ENCODE results near the gene L3MBTL1. TPM values are rescaled to one million over a fixed set of nuclear protein-coding genes. Genes with fewer than 3 reads are reported as not detected.
A peak's percentile ranks its signal among the peaks of the same experiment; 100 is the strongest.

The L3MBTL1 gene
- polyA plus RNA-seq, 10 donors, result 3.8 to 12.2 (median 6.3) TPM

DNA sequence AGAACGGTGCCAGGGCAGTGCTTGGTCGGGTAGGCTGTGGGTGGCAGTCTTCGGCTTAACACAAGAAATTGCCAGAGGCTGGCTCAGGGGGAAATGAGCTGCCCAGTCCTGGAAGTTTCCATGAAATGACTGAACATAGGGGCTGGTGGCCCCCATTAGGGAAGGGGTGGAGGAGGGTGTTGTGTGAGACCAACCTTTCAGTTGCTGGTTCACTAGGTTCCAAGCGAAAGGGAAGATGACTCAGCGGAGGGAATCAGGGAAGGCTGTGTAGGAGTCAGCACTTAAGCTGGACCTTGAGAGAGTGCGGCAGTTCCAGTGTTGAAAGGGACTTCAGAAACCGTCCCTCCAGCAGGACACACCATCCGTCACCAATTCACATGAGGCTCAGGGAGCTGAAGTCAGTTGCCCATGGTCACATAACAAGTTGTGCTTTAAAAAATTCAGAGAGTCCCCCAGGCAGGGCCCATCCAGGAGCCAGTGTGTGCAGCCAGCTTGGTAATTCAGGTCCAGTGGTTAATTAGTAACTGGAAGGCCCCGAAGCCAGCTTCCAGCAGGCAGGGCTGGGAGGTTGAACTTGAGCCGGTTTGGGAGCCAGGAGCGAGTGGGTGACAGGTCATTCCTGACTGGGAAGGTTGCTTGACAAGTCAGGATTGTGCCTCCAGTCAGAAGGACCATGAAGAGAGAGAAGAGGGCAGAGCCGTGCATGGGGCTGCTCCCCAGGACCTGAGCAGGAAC, 51.1 kb downstream of the L3MBTL1 start, which contains the start of gene SGK2:
SGK2 (plus strand) TSS at position 616 of the 735 bp plus-strand sequence. CDS start 7,469 bp downstream, outside the sequence.
- no peak for DNase-seq

DNA sequence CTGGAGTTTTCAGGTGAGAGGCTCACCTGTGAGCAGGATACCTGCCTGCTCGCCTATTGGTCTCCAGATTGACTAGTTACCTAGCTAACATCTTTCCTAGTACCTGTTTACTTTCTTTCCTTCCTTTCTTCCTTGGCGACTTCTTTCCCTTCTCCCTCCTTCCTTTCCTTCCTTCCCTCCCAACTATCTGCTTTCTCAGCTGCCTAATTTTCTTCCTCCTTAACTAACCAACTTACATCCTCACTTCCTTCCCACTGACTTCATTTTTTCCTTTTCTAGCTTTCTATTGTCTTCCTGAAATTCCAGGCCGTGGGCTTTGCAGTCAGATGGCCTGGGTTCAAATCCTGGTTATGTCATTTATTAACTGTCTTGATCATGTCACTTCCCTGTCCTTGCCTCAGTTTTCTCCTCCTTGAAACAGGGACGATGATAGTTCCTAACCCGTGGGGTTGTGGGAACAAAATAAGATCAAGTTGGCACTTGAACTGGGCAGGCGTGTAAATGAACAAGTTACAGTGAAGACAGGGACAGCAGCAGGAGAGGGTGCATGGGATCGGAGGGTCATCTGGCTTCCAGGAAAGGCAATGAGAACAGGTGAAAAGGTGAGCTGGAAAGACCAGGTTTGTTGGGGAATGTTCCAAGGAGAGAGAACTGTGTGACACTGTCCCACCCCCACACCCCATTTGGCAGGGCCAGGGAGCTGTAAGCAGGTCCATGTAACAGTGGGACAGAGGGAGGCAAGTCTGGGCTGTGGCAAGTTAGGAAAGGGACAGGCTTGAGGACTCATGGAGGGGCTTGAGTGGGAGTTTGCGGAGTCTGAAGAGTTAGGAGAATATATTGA, 51.9 kb downstream of the L3MBTL1 start:
- no peak for DNase-seq

DNA sequence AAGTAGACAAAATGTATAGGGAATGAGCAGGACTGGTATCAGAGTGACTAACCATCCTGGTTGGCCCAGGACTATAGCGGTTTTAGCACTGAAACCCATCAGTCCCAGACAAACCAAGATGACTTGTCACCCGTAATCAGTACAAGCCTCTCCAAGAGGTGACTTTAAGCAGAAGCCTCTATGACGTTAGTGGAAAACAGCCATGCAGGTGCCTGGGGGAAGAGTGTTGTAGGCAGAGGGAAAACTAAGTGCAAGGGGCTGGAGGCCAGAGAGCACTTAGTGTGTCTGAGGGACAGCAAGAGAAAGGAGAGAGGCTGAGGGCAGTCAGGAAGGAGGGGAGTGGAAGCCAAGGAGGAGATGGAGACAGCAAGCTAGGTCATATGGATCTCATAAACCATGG, 53.5 kb downstream of the L3MBTL1 start:
- no peak for DNase-seq

DNA sequence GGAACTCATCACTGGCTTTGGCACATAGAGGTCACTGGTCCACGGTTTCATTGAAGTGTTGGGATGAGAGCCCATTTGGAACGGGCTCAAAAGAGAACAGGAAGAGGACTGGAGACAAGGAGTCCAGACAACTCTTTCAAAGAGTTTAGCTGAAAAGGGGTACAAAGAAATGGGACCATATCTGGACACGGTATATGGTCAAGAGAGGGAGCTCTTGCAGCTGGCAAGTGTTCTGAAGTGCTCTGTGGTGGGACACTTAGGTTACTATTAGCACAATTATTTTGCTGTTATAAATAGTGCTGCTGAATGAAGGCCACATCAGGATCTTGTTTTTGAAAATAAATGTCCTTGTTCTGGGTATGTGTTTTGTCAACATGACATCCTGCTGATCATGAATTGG, 55.9 kb downstream of the L3MBTL1 start:
- DNase-seq, result no peak

DNA sequence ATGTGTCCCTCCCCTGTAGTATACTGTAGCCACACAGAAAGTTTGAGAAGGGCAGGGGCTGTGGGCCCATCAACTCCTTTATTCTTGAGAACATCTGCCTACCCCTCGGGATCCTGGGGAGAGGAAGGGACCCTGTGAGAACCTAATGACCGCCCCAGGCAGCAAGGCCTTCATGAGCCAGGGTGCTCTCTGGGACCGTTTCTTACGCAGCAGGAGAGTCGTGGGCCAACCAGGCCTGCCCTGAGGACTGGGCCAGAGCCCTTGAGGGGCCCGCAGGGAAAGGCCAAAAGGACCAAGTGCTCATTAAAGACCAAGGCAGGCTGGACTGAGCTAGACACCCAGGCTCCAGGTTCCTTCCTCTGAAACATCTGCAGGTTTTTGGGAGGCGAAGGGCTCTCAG, 56.5 kb downstream of the L3MBTL1 start:
- DNase-seq, result no peak

DNA sequence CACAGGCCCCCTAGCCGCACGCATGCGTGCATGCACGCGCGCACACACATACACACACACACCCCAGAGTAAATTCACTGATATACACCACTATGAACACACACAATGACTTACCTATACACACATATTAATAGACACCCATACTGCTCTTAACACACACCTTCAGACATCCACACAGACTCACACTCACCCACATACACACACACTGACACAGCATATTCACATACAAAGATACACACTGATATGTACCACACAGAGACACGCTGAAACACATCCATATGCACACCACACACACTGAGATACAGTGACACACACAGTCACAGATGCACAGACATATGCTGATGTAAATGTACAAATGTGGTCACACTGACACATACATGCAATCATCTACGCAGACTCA, 57.0 kb downstream of the L3MBTL1 start:
- no peak for DNase-seq

DNA sequence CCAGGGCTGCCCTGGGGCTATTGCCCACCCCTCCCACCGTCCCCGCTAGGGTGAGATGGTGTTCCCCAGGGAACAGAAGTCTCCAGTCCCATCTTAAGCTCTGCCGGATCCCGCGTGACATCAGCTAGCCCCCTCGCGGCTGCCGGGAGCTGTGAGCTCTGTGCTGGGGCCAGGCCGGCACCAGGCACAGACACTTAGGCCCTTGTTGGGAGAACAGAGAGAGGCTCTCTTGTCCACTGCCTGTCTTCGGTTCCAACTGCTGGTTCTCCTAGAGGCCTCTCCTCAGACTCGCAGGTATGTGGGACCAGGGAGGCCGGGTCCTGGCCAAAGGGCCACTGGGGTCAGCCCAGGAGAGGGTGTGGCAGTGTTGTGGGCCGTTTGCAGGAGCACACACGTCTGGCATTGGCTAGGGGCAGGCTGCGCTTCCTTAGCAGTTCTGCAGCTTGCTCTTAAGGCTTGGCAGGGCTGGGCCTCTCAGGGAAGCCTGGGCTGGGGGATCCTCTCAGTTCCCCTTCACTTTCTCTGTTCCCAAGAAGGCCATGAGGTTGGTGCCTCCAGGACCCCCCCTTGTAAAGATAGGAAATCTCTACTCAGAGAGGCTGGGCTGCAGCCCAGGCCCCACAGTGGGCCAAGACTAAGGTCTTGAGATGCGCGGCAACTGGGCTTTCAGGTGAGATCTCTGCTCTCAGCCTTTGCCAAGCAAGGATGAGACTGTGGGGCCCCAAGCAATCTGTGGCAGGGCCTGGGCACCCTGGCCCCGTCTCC, 57.7 kb downstream of the L3MBTL1 start:
- DNase-seq, result no peak

DNA sequence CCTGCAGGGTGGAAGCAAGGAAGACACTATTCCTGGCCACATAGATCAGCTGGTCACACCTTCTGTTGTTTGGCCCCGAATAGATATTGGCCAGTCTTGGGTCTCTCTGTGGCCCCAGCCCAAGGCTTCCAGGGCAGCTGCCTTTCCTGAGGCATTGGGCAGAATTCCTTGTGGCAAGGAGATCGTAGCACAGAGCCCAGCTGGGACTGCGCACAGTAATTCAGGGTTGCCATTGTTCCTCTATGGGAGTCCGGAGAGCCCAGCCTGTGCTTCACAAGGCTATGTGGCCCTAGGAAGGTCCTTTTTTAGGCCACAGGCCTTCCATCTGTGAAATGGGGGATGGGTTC, 58.2 kb downstream of the L3MBTL1 start:
- no peak for DNase-seq

DNA sequence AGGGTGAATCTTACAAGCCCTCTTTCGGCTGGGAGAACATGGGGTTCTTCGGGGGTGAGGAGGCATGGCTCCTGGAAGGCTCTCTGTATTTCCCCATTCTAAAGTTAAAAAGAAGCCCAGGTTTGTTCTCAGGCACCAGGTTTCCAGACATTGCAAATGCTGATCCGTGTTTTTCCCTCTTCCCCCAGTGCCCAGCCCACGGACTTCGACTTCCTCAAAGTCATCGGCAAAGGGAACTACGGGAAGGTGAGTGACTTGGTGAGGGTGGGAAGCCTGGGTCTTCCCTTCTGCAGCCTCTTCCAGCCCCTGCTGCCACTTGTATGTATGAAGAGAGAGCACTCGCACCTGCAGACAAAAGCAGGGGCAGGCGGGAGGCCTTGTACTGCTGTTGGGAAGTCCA, 60.0 kb downstream of the L3MBTL1 start:
- no peak for DNase-seq

DNA sequence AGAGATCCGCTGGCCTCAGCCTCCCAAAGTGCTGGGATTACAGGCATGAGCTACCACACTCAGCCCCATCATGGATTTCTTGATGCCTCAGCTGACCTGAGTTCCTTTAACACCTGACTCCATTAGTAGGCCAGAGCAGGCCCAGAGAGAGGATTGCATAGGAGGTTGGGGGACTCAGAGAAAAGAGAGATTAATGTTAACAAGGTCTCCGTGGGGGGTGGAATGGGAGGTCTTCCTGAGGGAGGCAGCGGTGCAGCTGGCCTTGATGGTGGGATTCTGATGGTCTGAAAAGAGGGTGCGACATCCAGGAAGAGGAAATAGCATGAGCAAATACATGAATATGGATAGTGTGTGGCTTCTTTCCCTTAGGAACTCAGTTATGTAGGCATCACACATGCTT, 61.2 kb downstream of the L3MBTL1 start:
- no peak for DNase-seq

DNA sequence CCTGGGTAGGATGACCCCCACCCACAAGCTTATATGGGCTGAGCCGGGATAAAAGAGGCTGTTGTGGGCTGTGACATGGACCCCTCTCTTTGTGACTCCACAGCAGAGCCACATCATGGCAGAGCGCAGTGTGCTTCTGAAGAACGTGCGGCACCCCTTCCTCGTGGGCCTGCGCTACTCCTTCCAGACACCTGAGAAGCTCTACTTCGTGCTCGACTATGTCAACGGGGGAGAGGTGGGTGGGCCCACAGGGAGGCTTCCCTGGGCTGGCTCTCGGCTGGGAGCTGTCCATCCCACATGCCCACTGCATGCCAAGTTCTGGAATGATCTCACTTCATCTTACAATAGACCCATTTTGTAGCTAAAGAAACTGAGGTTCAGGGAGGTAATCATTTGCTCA, 61.8 kb downstream of the L3MBTL1 start:
- no peak for DNase-seq

DNA sequence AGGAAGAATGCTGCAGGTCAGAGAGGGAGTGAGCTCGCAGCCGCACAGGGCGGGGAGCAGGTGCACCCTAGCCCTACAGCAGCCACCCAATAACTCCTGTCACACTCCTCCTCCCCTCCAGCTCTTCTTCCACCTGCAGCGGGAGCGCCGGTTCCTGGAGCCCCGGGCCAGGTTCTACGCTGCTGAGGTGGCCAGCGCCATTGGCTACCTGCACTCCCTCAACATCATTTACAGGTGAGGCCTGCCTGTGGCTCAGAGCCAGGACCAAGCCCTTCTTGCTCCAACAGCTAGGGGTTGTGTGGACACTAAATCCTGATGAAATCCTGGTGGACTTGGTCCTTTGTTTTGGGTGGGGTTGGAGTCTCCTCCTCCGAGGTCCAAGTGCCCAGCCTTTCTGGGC, 63.0 kb downstream of the L3MBTL1 start:
- DNase-seq, result no peak

DNA sequence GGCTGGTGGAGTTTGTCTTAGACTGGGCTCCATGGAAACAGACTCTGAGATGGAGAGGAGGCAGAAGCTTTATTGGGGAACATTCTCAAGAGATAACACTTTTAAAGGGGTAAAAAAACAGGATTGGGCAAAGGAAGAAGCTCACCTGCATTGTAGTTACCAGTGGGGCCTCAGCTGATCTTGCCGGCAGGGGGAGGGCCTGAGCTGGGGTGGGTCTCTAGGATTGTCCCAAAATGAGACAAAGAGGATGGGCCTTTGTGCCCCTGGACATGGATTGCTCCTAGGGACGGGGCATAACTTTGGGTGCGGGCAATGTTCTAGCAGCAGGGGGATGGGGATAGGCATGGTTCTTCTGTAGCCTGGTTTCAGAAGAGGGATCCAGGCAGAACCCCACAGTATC, 63.8 kb downstream of the L3MBTL1 start:
- DNase-seq, result no peak

DNA sequence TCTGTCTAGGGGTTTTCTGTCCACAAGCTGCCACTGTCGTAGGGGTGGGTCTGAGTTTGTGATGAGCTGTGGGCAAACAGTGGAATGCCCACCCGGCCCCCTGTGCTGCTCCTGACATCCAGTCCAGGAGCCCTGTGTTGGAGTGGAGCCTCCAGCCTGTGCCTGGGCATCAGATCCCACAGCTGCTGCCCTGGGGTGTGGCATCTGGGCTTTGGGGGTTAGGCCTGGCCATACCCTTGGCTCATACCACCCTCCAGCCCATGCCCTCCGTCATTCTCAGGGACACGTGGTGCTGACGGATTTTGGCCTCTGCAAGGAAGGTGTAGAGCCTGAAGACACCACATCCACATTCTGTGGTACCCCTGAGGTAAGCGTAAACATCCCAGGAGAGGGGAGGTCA, 64.3 kb downstream of the L3MBTL1 start:
- no peak for DNase-seq

DNA sequence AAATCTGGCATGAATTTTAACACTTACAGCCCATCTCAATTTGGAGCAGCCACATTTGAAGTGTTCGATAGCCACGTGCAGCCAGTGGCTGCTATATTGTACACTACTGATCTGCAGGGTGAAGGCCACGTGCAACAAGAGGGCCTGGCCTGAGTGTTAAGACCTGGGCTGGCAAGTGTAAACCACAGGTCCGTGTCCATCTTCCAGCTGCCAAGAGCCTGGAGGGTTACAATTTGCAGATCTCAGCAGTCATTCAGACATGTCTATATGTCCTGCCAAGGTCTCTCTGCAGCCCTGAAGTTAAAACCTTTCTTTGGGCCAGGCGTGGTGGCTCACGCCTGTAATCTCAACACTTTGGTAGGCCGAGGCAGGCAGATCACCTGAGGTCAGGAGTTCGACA, 65.4 kb downstream of the L3MBTL1 start:
- DNase-seq, result no peak

DNA sequence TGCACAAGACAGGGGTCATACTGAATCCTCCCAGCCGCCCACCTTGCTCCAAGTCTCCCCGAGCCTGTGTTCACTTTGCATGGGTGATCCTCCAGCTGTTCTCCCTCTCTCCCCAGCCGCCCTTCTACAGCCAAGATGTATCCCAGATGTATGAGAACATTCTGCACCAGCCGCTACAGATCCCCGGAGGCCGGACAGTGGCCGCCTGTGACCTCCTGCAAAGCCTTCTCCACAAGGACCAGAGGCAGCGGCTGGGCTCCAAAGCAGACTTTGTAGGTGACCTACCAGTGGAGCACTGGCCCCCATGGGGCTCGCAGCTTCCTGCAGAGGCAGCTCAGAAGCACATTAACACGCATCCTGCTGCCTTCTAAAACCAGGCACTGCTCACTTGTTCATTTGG, 68.6 kb downstream of the L3MBTL1 start:
- no peak for DNase-seq

DNA sequence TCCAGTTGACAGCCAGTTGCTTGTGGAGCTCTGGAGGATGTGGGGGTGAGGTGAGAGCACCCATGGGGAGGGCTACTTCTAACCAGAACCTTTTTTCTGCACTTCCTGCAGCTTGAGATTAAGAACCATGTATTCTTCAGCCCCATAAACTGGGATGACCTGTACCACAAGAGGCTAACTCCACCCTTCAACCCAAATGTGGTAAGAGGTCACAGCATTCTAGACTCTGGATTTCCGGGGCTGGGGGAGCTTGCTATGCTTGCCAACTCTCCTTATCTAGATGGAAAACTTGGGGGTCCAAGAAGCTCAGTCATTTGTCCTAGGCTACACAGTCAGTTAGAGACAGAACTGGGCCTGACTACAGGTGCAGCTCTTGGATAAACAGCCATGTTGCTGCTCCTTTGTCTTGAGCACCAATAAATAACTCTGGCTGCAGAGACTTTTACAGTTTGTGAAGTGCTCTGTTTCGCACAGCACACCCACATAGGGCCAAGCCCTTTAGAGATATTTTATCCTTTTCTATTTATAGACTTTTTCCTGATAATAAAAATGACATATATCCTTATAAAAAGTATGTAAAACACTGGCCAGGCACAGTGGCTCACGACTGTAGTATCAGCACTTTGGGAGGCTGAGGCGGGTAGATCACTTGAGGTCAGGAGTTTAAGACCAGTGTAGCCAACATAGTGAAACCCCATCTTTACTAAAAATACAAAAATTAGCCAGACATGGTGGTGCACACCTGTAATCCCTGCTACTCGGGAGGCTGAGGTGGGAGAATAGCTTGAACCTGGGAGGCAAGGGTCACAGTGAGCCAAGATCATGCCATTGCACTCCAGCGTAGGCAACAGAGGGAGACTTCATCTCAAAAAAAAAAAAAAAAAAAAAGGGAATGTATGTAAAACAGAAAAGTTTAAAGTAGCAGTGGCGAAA, 72.6 kb downstream of the L3MBTL1 start:
- no peak for DNase-seq

DNA sequence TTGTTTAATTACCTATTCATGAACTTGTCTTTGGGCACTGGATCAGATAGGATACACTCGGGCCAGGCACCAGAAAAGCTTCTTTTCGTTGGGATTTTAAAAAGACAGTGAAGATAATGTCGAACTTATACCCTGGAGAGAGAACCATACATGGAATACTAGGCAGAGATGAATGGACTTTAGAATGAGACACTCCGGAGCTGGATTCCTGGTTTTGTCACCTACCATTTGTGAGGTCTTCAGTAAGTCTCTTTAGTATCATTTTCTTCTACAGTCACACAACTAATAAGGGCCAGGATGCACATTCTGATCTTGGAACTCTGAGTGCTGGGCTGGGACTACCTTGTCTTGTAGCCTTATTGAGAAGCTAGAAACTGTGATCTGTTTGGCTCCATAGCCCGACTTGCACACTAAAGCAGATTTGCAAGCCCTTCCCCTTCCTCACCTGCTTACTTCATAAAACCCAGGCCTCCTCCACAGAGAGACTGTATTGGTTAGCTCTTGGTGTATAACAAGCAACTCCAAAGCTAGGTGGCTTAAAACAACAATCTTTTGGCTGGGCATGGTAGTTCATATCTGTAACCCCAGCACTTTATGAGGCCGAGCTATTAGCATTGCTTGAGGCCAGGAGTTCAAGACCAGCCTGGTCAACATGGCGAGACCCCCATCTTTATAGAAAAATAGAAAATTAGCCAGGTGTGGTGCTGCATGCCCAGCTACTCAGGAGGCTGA, 75.8 kb downstream of the L3MBTL1 start:
- no peak for DNase-seq

DNA sequence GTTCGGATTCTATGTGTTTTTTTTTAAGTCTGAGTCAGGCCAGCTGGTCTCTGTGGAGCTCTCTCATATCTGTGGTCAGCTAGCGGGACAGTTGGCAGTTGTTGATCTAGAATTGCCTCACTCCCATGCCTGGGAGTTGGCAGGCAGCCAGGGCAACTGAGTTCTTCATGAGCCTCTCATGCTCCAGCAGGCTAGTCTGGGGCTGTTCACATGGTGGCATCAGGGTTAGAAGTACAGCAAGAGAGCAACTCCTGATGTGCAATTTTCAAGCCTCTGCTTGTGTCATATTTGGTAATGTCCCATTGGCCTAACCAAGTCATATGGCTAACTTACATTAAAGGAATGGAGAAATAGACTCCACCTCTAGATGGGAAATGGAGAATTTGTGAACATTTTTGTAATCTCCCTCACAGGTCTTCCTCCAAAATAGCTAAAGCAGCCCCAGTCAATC, 76.5 kb downstream of the L3MBTL1 start:
- peak; percentile 22 to 64 (median 42) for DNase-seq

DNA sequence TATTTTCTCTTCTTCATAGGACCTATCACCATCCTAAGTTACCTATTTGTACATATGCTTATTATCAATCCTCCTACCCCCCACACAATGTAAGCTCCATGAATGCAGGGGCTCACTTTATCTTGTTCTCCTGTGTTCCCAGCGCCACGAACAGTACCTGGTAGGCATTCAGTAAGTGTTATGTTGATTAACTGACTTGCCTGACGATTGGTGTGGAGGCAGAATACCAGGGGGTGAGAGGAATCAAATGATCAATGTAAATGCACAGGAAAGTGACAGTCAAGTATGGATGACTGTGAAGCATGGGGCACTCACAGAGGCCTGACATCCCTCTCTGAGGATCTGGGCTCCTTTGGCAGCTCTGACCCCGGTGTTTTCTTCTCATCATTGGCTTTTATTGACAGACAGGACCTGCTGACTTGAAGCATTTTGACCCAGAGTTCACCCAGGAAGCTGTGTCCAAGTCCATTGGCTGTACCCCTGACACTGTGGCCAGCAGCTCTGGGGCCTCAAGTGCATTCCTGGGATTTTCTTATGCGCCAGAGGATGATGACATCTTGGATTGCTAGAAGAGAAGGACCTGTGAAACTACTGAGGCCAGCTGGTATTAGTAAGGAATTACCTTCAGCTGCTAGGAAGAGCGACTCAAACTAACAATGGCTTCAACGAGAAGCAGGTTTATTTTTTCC, 77.1 kb downstream of the L3MBTL1 start:
- peak in 1 of 3 donors; percentile 14 for DNase-seq
